HG03565 (cell line): Measurements from ENCODE around the gene WDR82.

ENCODE experiments used
- ATAC-seq: cut with Tn5 transposase; IDR thresholded peaks from one replicate; pipeline ENCODE4 v1.9.1; 2021; ENCODE audit warnings: mild to moderate bottlenecking, moderate library complexity; ENCODE audit not compliant: unreplicated experiment

The WDR82 gene

DNA sequence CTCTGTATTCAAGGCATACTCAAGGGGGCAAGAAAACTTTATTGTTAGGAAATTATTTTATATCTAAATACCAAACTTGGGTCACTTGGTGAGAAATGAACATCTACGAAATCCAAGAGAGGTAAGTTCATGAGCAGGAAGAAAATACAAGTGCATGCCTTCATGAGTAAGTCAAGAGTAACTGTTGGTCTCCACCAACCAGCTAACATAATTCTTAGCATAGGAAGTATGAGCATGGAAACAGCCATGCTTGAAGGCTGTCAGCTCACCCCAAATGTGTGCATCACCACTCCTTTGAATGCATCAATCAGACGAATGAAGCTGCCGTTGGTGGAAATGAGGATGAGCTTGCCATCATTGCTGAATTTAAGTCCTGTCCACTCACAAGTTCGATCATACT, 19.0 kb downstream of the WDR82 start:
- ATAC-seq = no peak

- no peak for ATAC-seq
Observed at GRCh38 chr3:52259035-52259434, 19.4 kb downstream of the WDR82 start.

- no peak for ATAC-seq
Observed at GRCh38 chr3:52257911-52258310, 20.5 kb downstream of the WDR82 start.

DNA sequence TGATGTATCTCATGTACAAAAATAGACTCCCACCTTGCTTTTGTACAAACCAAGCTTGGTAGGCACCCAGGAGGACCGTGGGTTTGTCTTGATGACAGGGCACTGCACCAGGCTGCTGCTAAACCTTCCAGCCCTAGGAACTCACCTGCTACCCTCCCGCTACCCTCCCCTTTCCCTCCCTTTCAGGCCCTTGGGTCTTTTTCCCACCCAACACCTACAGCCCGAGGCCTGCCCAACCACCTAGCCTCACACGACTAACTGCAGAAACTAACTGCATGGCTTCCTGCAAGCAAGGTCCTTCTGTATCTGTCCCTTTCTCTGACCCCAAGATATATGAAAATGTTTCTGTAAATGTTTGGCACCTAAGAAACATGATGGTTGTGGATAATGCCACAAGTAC, 21.8 kb downstream of the WDR82 start:
- ATAC-seq = no peak

DNA sequence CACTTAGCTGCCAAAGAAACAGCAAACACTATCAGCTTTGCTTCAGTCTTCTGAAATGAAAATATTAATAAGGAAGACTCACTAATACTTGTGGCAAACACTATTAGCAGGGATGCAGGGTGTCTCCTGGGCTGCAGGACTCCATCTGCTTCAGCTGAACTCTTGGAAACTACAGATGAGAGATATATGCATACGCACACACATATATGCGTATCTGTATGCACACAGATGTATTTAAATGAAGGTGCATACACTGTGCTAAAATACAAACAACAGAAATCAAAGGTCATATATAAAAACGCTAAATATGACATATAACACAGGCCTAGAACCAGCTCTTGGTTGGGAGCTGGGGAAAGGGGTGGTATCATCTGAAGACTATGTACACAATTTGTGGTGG, 22.3 kb downstream of the WDR82 start:
- no peak for ATAC-seq

DNA sequence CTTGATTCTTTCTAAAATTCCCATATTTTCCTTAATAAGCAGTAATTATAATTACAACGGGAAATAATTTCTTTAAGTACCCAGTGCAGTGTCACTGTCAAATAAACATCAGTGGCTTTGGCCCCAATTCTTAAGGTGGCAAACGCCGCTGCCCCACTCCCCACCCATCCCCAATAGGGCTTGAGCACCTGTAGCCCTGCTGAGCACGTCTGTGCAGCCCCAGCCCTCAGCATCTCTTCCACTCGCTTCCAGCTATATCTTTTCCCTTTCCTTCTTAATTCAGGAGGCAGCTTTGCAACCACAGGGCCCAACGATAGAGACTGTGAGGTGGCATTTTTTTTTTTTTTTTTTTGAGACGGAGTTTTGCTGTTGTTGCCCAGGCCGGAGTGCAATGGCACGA, 23.8 kb downstream of the WDR82 start:
- ATAC-seq = no peak

DNA sequence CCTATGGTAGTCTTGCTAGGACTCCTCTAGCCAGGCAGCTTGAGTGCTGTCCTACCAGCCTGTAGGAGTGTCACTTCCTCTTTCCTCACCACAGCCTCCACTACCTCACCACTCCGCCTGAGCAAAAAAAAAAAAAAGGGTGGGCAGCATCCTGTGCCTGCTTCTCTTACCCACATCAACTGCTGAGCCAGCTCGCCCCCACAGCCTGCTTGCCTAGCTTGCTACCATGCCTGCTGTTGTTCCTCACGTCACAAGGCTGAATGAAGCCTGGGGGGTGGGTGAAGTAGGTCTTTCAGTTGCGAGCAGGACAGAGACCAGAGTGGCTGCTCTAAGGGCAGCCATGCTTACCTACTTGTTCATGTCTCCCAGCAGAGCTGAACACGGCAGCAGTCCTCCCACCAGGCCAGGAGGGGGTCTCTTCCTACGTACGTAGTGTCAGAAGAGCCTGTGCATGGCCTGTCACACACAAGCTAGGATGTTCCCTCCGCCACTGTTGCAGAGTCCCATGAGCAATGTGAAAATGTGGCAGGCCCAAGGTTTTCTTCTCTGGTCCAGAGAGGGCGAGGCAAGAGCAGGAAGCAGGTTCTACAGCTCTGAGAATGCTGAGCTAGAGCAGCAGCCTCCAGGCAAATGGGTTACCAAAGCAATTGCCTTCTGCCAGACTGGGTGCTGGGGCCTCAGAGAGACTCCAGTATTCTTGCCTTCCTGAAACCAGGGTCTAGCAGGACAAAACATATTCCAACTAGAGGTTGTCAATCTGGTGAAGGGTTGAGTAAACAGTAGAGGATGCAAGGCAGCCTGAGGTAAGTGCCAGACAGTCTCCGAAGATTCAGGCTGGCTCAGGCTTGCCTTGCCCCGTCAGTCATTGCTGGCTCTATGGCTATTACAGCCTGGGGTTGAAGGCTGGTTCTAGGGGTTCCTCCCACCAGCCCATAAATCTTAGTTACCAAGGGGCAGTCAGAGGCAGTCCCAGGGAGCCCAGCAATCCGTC, 24.8 kb downstream of the WDR82 start:
- ATAC-seq = peak; percentile 68

DNA sequence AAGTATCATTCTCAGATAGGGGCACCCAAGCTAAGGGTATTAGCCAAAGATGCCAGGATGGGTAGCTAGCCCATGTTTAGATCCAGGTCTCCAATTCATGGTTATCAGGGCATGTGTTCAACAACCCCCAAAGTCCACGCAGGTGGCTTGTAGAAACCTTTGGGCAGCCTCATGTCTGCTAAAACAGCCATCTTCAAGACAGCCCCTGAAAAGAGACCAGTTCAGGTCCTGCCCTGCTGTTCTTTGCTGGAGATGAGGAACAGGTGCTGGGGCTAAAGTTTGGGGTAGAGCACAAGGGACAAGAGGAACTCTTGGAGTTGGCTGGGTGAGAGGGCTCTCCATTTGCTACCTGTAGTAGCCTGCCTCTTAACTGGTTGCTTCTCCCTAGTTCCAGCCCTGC, 28.3 kb downstream of the WDR82 start:
- ATAC-seq = no peak

- no peak for ATAC-seq
Observed at GRCh38 chr3:52249683-52250082, 28.8 kb downstream of the WDR82 start.

DNA sequence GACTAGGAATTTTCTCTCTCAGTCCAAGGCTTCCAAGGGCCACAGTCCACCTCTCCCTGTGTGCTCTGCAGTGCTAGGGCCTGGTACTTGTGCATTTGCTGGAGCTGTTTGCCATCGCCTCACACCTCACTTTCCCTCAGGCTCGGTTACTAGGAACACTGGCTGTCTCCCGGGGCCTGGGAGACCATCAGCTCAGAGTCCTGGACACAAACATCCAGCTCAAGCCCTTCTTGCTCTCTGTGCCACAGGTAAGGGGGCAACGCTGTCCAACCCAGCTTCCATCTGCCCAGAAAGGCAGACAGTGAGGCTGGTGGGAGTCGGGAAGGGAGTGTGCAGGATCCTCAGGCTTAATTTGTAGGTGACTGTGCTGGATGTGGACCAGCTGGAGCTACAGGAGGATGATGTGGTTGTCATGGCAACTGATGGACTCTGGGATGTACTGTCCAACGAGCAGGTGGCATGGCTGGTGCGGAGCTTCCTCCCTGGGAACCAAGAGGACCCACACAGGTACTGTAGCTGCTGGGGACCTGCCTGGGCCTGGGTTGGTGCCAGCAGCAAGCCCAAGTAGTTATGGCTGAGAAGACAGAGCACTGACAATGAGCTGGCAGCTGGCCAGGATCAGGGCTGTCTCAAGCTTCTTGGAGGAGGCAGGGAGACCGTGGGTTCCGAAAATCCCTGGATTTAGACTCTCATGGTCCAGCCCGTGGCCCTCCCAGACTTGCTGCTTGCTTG, 29.5 kb downstream of the WDR82 start:
- no peak for ATAC-seq

- ATAC-seq = no peak
Observed at GRCh38 chr3:52248165-52248541, 30.3 kb downstream of the WDR82 start.

DNA sequence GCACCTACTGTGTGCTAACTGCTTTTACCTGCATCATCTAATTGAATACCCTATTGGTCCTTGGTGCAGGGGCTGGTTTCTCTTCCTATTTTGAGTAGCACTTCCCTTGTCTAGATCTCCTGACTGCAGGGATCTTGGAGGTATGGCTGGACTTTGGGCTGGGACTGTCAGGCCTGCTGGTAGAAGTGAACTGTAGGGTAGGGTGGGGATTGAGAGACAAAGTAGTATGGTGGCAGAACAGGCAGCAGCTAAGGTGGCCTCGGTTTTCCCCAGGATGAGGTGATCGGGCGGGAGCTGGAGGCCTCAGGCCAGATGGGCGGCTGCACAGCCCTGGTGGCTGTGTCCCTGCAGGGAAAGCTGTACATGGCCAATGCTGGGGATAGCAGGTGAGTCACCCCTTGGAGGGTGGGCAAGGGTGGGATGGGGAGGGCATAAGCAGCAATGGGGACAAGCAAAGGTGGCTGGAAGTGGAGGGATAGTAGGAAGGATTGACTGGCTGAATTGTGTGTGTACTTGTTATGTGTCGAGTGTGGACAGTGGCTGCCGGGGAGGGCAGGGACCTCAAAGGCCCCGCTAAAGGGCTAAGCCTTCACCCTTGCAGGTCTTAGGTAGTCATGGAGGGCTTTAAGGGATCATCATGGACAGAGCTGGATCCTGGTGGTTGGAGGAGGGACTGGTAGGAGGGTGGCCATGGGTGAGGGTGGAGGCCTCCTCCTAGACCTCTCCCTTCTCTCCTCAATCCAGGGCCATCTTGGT, 30.9 kb downstream of the WDR82 start:
- ATAC-seq = no peak

DNA sequence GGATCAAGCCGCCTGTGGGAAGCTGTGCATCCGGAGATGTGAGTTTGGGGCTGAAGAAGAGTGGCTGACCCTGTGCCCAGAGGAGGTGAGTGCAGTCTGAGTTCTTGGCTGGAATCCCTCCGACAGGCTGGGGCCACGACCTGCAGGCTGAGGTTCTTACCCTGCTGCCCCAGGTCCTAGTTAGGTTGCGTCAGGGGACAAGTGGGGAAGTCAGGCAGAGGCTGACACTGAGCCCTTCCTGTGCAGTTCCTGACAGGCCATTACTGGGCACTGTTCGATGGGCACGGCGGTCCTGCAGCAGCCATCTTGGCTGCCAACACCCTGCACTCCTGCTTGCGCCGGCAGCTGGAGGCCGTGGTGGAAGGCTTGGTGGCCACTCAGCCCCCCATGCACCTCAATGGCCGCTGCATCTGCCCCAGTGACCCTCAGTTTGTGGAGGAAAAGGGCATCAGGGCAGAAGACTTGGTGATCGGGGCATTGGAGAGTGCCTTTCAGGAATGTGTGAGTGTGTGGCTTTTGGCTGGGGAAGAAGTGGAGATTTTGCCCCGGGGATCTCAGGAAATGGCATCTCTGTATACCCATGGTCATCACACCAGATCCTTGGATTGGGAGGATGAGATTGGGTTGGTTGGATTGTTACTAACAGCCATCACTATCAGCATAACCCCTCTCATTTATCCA, 31.6 kb downstream of the WDR82 start:
- ATAC-seq = no peak

- no peak for ATAC-seq
Observed at GRCh38 chr3:52246264-52246620, 32.2 kb downstream of the WDR82 start.

GRCh38 chr3:52245322-52246263, 32.9 kb downstream of the WDR82 start, which contains the start of gene PPM1M:
PPM1M (plus strand) TSS chr3:52245759; CDS start chr3:52245825, 66 bp downstream.
- ATAC-seq = no peak

- peak; percentile 33 for ATAC-seq
Observed at GRCh38 chr3:52243791-52244628, 34.4 kb downstream of the WDR82 start.

- ATAC-seq = no peak
Observed at GRCh38 chr3:52242039-52242438, 36.4 kb downstream of the WDR82 start.

DNA sequence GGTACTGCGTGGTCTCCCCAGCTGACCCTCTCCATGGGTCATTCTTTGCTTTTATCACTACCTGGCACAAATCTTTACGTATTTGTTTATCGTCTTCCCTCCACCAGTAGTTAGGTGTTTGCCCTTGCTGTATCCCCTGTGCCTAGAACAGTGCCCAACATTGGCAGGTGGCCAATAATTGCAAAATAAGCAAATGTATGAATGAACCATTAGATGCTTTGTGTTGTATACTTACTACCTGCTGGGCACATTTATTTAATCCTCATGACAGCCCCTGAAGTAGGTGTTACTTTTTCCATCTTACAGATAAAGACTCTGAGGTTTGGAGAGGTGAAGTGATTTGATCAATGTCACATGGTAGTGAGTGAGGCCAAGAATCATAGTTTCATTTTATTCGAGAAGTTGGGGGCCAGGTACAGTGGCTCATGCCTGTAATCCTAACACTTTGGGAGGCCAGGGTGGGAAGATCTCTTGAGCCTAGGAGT, 37.5 kb downstream of the WDR82 start:
- ATAC-seq = no peak
